Measurements from ENCODE around the gene PGM5.

DNA sequence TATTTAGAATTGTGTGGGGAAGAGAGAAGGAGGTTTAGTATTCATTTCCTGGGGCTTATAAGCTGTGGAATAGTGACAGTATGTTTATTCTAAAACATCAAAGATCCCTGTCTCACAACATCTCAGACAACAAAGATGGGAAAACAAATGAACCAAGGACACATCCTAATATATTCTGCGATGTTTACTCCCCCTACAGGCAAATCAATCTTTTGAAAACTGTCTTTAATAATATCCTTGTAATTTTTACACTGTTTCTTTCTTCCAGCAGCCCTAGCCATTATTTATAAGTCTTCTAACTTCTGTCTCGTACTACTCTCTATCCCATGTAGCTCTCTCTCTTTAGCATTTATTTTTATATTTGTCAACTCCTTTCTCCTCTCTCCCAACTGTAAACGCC lies 217.7 kb downstream of the PGM5 start:
- TF ChIP-seq, protein P1, sequence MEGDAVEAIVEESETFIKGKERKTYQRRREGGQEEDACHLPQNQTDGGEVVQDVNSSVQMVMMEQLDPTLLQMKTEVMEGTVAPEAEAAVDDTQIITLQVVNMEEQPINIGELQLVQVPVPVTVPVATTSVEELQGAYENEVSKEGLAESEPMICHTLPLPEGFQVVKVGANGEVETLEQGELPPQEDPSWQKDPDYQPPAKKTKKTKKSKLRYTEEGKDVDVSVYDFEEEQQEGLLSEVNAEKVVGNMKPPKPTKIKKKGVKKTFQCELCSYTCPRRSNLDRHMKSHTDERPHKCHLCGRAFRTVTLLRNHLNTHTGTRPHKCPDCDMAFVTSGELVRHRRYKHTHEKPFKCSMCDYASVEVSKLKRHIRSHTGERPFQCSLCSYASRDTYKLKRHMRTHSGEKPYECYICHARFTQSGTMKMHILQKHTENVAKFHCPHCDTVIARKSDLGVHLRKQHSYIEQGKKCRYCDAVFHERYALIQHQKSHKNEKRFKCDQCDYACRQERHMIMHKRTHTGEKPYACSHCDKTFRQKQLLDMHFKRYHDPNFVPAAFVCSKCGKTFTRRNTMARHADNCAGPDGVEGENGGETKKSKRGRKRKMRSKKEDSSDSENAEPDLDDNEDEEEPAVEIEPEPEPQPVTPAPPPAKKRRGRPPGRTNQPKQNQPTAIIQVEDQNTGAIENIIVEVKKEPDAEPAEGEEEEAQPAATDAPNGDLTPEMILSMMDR (IDR thresholded peaks at IDR 0.05) = peak in 10 of 12 donors; percentile 15 to 56 (median 39)
- TF ChIP-seq POLR2A (IDR thresholded peaks at IDR 0.05) = no peak
